ENCODE measurements around the gene CD248.

GRCh38 chr11:66265531-66266377 lies 51.1 kb downstream of the CD248 start:
- TF ChIP-seq, protein P1, sequence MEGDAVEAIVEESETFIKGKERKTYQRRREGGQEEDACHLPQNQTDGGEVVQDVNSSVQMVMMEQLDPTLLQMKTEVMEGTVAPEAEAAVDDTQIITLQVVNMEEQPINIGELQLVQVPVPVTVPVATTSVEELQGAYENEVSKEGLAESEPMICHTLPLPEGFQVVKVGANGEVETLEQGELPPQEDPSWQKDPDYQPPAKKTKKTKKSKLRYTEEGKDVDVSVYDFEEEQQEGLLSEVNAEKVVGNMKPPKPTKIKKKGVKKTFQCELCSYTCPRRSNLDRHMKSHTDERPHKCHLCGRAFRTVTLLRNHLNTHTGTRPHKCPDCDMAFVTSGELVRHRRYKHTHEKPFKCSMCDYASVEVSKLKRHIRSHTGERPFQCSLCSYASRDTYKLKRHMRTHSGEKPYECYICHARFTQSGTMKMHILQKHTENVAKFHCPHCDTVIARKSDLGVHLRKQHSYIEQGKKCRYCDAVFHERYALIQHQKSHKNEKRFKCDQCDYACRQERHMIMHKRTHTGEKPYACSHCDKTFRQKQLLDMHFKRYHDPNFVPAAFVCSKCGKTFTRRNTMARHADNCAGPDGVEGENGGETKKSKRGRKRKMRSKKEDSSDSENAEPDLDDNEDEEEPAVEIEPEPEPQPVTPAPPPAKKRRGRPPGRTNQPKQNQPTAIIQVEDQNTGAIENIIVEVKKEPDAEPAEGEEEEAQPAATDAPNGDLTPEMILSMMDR (IDR thresholded peaks at IDR 0.05; ENCODE audit: borderline replicate concordance, extremely low read depth, low read length, poor library complexity, severe bottlenecking): no peak
- no peak for TF ChIP-seq EZH2 (IDR thresholded peaks at IDR 0.05; ENCODE audit: borderline replicate concordance, low read depth, low read length, severe bottlenecking)

Measured in DND-41 (cell line).